HG03378 (cell line): ENCODE results near the gene PTPRT.

ENCODE experiments used
- ATAC-seq: cut with Tn5 transposase; IDR thresholded peaks from one replicate; pipeline ENCODE4 v1.9.1; 2021; ENCODE audit warnings: mild to moderate bottlenecking, moderate library complexity; ENCODE audit not compliant: unreplicated experiment

PTPRT gene

GRCh38 chr20:42740226-42740870 lies 449.4 kb downstream of the PTPRT start:
- no peak for ATAC-seq

- ATAC-seq, result no peak
Observed at GRCh38 chr20:42739683-42740082, 450.0 kb downstream of the PTPRT start.

GRCh38 chr20:42735539-42735938 lies 454.2 kb downstream of the PTPRT start:
- no peak for ATAC-seq

GRCh38 chr20:42734660-42735368 lies 454.9 kb downstream of the PTPRT start:
- no peak for ATAC-seq

GRCh38 chr20:42721923-42722322 lies 467.8 kb downstream of the PTPRT start:
- ATAC-seq, result no peak

GRCh38 chr20:42714298-42715141 lies 475.2 kb downstream of the PTPRT start:
- ATAC-seq, result no peak

GRCh38 chr20:42708266-42708665 lies 481.4 kb downstream of the PTPRT start:
- ATAC-seq, result no peak

GRCh38 chr20:42706759-42707158 lies 482.9 kb downstream of the PTPRT start:
- no peak for ATAC-seq

- no peak for ATAC-seq
Observed at GRCh38 chr20:42705550-42705949, 484.2 kb downstream of the PTPRT start.

GRCh38 chr20:42703744-42704143 lies 486.0 kb downstream of the PTPRT start:
- ATAC-seq, result no peak

GRCh38 chr20:42701948-42702347 lies 487.8 kb downstream of the PTPRT start:
- ATAC-seq, result no peak

- ATAC-seq, result no peak
Observed at GRCh38 chr20:42700372-42700771, 489.3 kb downstream of the PTPRT start.

- ATAC-seq, result no peak
Observed at GRCh38 chr20:42697962-42698361, 491.7 kb downstream of the PTPRT start.

GRCh38 chr20:42690842-42691437 lies 498.8 kb downstream of the PTPRT start:
- no peak for ATAC-seq

- no peak for ATAC-seq
Observed at GRCh38 chr20:42688576-42688975, 501.1 kb downstream of the PTPRT start.

GRCh38 chr20:42686057-42686456 lies 503.6 kb downstream of the PTPRT start:
- no peak for ATAC-seq

- no peak for ATAC-seq
Observed at GRCh38 chr20:42678895-42679294, 510.8 kb downstream of the PTPRT start.

GRCh38 chr20:42656130-42656529 lies 533.6 kb downstream of the PTPRT start:
- no peak for ATAC-seq

GRCh38 chr20:42652266-42652665 lies 537.4 kb downstream of the PTPRT start:
- ATAC-seq, result no peak

GRCh38 chr20:42650191-42650746 lies 539.4 kb downstream of the PTPRT start:
- ATAC-seq, result no peak

- no peak for ATAC-seq
Observed at GRCh38 chr20:42649748-42650147, 540.0 kb downstream of the PTPRT start.
